OCI-LY1 (cell line): ENCODE measurements around the gene WNT7B.

ENCODE experiments used
- EZH2 ChIP-seq: fragments of 200-600 bp; sonication (generic), shearing (Covaris generic); IDR thresholded peaks from 2 replicates; pipeline ENCODE4 v1.8.0; 2017; ENCODE audit warnings: borderline replicate concordance, mixed run types, mild to moderate bottlenecking, antibody characterized with exemption, low read length, moderate library complexity, mixed read lengths
- TF ChIP-seq, protein P1 (sequence below): fragments of 200-600 bp; sonication (generic), shearing (Covaris generic); IDR thresholded peaks from 2 replicates; pipeline ENCODE4 v1.5.1; 2017; ENCODE audit warnings: mild to moderate bottlenecking, antibody characterized with exemption, low read length, moderate library complexity, mixed read lengths

DNA sequence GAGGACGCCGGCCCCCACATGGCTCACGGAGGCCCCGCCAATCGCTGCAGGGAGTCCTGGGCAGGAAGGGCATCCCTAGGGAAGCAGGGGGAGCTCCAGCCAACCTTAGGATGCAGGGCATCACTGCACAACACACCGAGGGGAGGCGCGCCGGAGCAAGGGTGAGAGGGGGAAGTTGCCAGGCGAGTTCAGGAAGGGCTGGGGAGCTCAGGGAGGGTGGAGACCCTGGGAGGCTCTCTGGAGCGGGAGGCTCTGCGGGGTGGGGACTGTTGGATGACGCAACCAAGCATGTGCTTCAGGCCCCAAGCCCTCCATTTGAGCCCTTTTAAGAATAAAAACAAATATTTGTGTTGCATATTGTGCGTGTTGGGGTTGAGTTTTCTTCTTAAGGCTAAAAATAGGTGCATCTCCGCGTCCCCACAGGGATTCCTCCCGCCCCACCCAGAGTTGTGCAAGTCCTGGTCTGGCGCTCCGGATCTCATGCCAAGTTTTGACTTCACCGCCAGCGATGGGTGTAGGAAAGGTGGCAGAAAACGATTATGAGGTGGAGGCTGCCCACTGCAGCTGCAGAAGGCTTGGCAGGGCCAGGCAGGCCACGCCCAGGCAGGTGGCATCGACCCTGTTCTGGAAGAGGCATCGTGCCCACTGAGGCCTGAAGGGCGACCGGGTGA, 65.2 kb downstream of the WNT7B start:
- TF ChIP-seq, protein P1, sequence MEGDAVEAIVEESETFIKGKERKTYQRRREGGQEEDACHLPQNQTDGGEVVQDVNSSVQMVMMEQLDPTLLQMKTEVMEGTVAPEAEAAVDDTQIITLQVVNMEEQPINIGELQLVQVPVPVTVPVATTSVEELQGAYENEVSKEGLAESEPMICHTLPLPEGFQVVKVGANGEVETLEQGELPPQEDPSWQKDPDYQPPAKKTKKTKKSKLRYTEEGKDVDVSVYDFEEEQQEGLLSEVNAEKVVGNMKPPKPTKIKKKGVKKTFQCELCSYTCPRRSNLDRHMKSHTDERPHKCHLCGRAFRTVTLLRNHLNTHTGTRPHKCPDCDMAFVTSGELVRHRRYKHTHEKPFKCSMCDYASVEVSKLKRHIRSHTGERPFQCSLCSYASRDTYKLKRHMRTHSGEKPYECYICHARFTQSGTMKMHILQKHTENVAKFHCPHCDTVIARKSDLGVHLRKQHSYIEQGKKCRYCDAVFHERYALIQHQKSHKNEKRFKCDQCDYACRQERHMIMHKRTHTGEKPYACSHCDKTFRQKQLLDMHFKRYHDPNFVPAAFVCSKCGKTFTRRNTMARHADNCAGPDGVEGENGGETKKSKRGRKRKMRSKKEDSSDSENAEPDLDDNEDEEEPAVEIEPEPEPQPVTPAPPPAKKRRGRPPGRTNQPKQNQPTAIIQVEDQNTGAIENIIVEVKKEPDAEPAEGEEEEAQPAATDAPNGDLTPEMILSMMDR = no peak
- TF ChIP-seq EZH2 = no peak
